NCI-H187 treated with DMSO at 0.1 percent for 48 hours (cell line): ENCODE measurements around the gene ATP8B4.

ENCODE experiments used
- DNase-seq: peaks from one replicate; lab custom pipeline; 2025; lab: John Stamatoyannopoulos, UW

ATP8B4 gene

GRCh38 chr15:49953421-49953820, 165.6 kb downstream of the ATP8B4 start:
- DNase-seq, result no peak

GRCh38 chr15:49946681-49947080, 172.4 kb downstream of the ATP8B4 start:
- no peak for DNase-seq

GRCh38 chr15:49934487-49934886, 184.5 kb downstream of the ATP8B4 start:
- DNase-seq, result no peak

- no peak for DNase-seq
Observed at GRCh38 chr15:49927189-49927861, 191.7 kb downstream of the ATP8B4 start.

GRCh38 chr15:49926740-49927139, 192.3 kb downstream of the ATP8B4 start:
- no peak for DNase-seq

- DNase-seq, result no peak
Observed at GRCh38 chr15:49923671-49924070, 195.4 kb downstream of the ATP8B4 start.

GRCh38 chr15:49919034-49919433, 200.0 kb downstream of the ATP8B4 start:
- no peak for DNase-seq

GRCh38 chr15:49918121-49918520, 200.9 kb downstream of the ATP8B4 start:
- no peak for DNase-seq

- no peak for DNase-seq
Observed at GRCh38 chr15:49916998-49917397, 202.0 kb downstream of the ATP8B4 start.

- DNase-seq, result no peak
Observed at GRCh38 chr15:49915822-49916221, 203.2 kb downstream of the ATP8B4 start.

- DNase-seq, result no peak
Observed at GRCh38 chr15:49908933-49909295, 210.1 kb downstream of the ATP8B4 start.

- DNase-seq, result no peak
Observed at GRCh38 chr15:49908236-49908932, 210.6 kb downstream of the ATP8B4 start.

- no peak for DNase-seq
Observed at GRCh38 chr15:49906966-49907365, 212.1 kb downstream of the ATP8B4 start.

- DNase-seq, result no peak
Observed at GRCh38 chr15:49905221-49905620, 213.8 kb downstream of the ATP8B4 start.

- DNase-seq, result no peak
Observed at GRCh38 chr15:49904296-49904695, 214.7 kb downstream of the ATP8B4 start.

GRCh38 chr15:49902685-49903501, 216.1 kb downstream of the ATP8B4 start:
- no peak for DNase-seq

GRCh38 chr15:49901996-49902684, 216.9 kb downstream of the ATP8B4 start:
- DNase-seq, result no peak

GRCh38 chr15:49901321-49901720, 217.7 kb downstream of the ATP8B4 start:
- no peak for DNase-seq

- no peak for DNase-seq
Observed at GRCh38 chr15:49900903-49901235, 218.2 kb downstream of the ATP8B4 start.

- no peak for DNase-seq
Observed at GRCh38 chr15:49900006-49900902, 218.8 kb downstream of the ATP8B4 start.

- no peak for DNase-seq
Observed at GRCh38 chr15:49898575-49899283, 220.3 kb downstream of the ATP8B4 start.
